DMS 273 (cell line): ENCODE results near the gene TBX4.
"Not testable (repeated sequence)": the region's sequence is repeated elsewhere in the genome, so short reads cannot be mapped to it uniquely, and the experiment has no call there.

ENCODE experiments used
- DNase-seq: peaks from one replicate; lab custom pipeline; 2025; ENCODE audit not compliant: unreplicated experiment; lab: John Stamatoyannopoulos, UW

TBX4 gene

GRCh38 chr17:61480414-61480807 is 28.2 kb downstream of the TBX4 start:
- no peak for DNase-seq

- no peak for DNase-seq
Observed at GRCh38 chr17:61481421-61481820, 29.2 kb downstream of the TBX4 start.

DNA sequence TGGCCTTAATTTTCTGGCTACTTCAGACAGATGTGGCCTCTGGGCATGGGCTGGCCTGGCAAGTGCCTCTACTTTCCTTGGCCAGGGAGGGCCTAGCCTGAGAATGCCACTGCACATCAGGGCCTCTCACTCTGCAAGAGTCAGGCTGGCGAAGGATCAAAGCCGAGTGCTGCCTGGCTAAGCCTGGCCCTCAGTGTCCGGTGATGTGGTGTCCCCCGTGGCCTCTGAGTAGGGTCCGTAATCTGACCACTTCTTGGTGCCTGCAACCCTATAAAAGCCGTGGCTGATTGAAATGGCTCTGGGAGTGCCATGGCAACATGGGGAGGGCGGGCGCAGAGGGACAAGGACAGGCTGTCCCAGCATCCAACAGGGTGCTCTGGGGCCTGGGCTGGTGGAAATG is 30.2 kb downstream of the TBX4 start:
- no peak for DNase-seq

- DNase-seq: no peak
Observed at GRCh38 chr17:61483778-61484116, 31.5 kb downstream of the TBX4 start.

DNA sequence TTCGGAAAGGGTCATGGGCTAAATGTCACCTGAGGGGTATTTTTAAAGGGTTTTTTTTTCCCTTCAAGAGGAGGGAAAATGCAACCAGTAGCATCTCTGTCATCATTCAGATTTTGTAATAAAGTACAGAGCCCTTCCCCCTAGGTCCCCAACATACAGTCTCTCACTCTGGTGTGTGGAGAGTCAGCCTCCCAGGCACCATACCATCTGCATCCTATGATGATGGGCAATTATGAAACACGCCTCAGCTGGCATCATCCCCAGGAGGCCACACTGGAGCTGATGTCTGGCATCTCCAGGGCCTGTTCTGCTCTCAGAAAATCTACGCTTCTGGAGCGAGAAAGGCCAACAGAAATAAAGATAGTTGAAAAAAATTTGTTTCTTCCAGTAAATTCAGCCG is 32.0 kb downstream of the TBX4 start:
- DNase-seq: peak; percentile 58

GRCh38 chr17:61485067-61485775 is 33.0 kb downstream of the TBX4 start:
- DNase-seq: no peak

DNA sequence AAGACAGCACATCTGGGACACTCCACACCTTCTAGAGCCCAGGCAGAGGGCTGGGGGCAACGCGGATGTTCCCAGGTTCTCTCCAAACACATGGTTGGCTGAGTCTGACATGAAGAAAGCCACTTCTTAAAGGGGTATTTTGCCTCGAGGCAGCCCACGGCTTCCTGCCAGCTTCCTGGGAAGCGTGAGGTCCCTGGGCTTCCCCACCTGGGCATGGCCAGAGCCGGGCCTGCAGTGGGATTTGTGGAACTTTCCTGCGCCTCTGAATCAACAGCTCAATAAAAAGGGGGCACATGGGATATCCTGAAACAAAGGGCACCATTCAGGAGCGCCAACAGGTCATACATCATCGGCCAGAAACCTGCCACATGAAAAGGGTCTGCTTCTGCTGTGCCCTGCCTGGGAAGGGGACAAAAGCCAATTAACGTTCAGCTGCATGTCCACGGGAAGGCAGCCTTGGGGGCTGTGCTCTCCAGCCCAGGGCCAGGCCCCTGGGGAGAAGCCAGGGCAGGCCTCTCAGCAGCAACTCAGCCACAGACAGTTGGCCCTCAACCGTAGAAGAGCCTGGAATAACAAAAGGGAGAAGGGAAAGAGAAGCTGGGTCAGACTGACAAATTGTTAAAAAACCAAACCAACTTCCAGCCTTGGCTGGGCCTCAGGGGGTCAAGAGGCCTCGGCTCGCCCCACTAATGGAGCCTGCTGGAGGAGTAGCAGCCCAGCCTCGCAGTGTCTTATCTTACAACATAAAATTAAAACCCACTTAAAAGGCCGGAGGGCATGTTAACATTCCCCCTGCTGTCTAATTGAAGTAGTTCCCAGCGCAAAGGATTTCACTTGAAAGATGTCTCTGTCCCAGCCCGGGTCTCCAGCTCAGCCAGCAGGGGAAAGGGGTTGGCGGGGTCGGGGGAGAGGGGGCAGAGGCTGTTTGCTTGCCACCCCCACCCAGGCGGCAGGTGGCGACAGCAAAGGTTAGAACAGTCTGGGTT is 34.2 kb downstream of the TBX4 start:
- DNase-seq: peak; percentile 12

DNA sequence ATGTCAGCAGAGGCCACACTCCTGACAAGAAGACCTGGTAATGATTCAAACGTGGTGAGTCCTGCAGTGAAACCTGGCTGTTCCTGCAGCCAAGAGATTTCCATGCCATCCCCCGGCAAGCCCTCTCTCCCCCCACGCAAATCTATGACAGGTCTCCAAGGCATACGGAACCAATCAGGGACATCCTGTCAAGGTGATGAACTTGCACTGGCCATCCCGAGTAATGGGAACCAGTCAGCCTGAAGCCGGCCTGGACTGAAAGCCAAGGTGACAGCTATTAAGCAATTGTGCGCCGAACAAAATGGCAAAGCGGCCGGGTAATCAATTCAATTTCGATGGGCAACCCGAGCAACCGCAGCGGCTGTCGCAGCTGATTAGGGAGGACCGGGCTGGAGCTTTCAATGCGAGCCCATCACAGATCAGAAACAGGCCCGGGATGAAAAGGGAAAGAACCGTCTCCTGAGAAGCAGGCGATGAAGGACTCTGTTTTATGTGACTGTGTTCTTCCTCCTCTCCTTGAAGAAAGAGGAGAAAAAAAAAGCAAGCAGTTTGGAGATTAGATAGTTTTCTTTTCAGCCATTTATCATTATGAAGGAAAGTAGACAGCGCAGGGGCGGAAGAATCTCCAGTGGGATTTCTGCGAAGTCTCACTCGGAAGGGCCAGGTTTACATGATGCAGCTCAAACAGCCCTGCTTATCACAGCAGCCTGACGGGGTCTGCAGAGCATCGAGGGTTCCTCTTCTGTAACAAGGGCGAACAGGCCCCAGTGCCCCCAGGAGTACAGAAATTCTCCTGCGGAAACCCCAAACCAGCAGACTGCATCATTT is 35.2 kb downstream of the TBX4 start:
- DNase-seq: no peak

GRCh38 chr17:61487989-61488595 is 35.9 kb downstream of the TBX4 start:
- DNase-seq: no peak

DNA sequence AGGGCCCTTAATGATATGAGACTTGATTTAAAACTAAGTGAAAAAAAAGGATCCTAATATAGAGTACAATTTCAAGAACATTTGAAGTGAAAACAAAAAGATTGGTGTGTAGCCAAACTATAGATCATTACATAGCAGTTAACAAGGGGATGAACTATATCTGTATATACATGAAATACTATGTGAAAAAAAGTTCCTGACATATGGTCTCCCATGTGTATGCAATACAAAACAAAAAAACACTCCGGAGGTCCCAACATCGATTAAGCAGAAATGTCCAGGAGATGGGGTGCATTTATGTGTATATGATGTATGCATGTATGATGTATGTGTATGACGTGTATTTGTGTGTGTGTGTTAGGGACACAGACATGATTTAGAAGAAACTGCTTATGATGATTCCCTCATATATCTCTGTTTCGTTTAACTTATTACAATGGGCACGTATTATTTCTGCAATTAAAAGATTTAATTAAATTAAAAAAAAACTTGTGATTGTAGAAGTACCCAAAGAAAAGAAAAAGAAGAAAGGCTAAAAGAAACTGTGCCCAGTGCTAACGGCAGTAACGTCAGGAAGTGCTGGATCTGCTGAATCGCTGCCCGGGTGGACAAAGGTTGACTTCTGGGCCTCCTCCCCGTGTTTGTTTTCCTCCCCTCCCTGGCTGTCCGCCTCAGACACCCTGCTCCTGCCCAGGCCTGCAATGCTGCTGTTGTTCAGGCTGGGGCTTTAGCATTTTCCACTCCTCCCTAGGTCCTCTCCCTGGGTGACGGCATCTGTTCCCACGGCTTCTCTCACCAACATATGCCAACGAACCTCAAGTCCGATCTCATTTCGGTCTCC is 36.9 kb downstream of the TBX4 start:
- peak; percentile 36 for DNase-seq

GRCh38 chr17:61489719-61490490 is 37.7 kb downstream of the TBX4 start:
- no peak for DNase-seq

DNA sequence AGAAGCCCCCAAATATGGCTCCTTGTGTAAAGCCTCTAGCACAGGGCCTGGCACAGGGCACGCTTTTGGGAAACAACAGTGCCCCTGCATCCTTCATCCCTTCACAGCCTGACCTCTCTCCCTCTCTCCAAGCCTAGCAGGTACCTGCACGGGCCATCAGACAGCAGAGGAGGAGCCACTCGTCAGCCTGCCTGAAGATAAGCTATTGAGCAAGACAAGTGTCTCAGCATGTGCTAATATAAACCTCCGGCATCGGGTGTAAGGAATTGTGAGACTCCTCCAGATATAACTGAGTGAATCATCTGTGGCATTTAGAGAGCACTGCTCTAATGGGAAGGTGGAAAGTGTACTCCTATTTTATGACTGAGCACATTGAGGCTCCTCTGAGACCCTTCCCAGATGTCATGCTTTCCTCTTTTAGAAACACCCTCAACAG is 38.3 kb downstream of the TBX4 start:
- DNase-seq: no peak

- no peak for DNase-seq
Observed at GRCh38 chr17:61491981-61492380, 39.8 kb downstream of the TBX4 start.

DNA sequence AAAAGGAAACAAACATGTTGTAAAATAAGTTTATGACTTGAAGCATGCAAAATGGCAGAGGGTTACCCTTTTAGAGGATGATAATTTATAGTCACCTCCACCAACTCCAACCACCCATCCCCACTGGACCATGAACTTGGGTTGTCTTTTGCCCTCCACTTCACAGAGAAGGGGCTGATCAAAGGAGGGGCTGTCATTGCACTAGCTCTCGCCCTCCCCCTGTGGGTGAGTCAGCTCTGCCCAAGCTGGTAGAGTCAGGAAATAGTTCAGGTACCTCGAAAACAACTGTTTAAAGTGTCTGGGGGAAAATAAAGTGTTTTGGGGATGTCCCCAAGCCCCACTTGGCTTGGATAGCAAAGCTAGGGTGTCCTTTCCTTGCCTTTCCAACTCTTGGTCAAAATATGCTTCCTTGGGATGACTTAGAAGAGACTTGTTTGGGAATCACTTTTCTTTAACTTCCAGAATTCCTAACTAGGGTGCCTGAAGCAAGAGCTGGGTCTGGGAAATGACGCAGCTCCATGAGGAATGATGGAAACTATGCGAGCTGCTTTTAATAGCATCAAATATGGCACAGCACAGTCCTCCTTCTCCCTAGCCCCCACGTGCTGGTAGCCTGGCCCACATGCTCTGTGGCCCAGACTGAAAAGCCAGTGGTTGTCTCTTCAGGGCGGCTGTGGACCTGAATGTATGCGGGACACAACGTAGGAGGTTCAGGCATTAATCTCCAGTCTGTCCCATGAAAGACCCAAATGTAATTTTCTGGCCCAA is 40.7 kb downstream of the TBX4 start:
- DNase-seq: no peak

- DNase-seq: not testable (repeated sequence)
Observed at GRCh38 chr17:61493830-61494324, 41.7 kb downstream of the TBX4 start.

DNA sequence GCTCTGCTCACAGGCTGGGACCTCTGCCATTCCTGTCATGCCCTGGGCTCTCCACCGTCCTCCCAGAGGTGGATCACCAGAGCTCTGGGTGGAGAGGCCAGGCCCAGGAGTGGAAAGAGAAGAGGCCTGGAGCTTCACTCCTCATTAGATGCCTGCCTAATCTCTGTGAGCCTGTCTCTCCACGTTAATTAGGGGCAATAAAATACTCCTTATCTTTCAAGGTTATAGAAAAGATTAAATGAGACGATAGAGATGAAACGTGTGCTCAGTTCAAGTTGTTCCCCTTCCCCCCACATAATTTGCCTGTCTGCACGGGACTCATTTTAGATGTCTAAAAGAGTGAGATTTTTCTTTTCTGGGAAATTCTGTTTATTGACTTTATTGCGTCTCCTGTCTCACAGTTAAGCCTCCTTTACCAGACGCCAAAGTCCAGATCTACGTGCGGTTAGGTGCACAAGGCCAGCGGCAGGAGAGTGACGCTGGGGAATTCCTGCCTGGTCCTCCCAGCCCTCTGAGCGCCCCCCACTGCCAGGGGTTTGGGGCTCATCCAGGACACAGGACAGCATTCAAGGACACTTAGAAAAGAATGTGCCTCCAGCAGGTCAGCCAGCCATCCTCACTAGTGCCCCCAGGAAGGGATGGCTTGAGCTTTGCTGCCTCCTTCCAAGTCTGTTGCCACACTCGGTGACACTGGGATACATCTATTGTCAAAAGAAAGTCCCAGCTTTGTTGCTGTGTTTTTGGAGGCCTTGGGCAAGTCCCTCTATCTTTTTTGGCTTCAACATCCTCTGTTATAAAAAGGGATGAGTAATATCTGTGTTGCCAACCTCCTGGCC is 42.3 kb downstream of the TBX4 start:
- no peak for DNase-seq

GRCh38 chr17:61495161-61495857 is 43.1 kb downstream of the TBX4 start:
- DNase-seq: no peak
